ENCODE results near the gene SPATS2L.
A peak's percentile ranks its signal among the peaks of the same experiment; 100 is the strongest.

Gene SPATS2L

GRCh38 chr2:200348897-200349563, 42.5 kb downstream of the SPATS2L start:
- no peak for DNase-seq (ENCODE audit: low read depth in 2 of 2)

GRCh38 chr2:200349868-200350267, 43.4 kb downstream of the SPATS2L start:
- DNase-seq (ENCODE audit: low read depth in 2 of 2), result no peak

GRCh38 chr2:200350850-200351285, 44.4 kb downstream of the SPATS2L start:
- DNase-seq (ENCODE audit: low read depth in 2 of 2), result no peak

GRCh38 chr2:200351815-200352214, 45.3 kb downstream of the SPATS2L start:
- DNase-seq (ENCODE audit: low read depth in 2 of 2), result no peak

GRCh38 chr2:200352636-200353035, 46.1 kb downstream of the SPATS2L start:
- DNase-seq (ENCODE audit: low read depth in 2 of 2), result no peak

- DNase-seq (ENCODE audit: low read depth in 2 of 2), result no peak
Observed at GRCh38 chr2:200353120-200353519, 46.6 kb downstream of the SPATS2L start.

- DNase-seq (ENCODE audit: low read depth in 2 of 2), result no peak
Observed at GRCh38 chr2:200353874-200354273, 47.4 kb downstream of the SPATS2L start.

GRCh38 chr2:200354833-200355751, 48.6 kb downstream of the SPATS2L start:
- no peak for DNase-seq (ENCODE audit: low read depth in 2 of 2)

- no peak for DNase-seq (ENCODE audit: low read depth in 2 of 2)
Observed at GRCh38 chr2:200356321-200356720, 49.8 kb downstream of the SPATS2L start.

GRCh38 chr2:200356857-200357384, 50.4 kb downstream of the SPATS2L start:
- DNase-seq (ENCODE audit: low read depth in 2 of 2), result no peak

GRCh38 chr2:200357845-200358244, 51.4 kb downstream of the SPATS2L start:
- no peak for DNase-seq (ENCODE audit: low read depth in 2 of 2)

GRCh38 chr2:200359552-200359951, 53.1 kb downstream of the SPATS2L start:
- DNase-seq (ENCODE audit: low read depth in 2 of 2), result no peak

- no peak for DNase-seq (ENCODE audit: low read depth in 2 of 2)
Observed at GRCh38 chr2:200360364-200360763, 53.9 kb downstream of the SPATS2L start.

- DNase-seq (ENCODE audit: low read depth in 2 of 2), result no peak
Observed at GRCh38 chr2:200362202-200362917, 55.9 kb downstream of the SPATS2L start.

- DNase-seq (ENCODE audit: low read depth in 2 of 2), result no peak
Observed at GRCh38 chr2:200363279-200363678, 56.8 kb downstream of the SPATS2L start.

- DNase-seq (ENCODE audit: low read depth in 2 of 2), result no peak
Observed at GRCh38 chr2:200364142-200364541, 57.6 kb downstream of the SPATS2L start.

GRCh38 chr2:200364620-200365019, 58.1 kb downstream of the SPATS2L start:
- no peak for DNase-seq (ENCODE audit: low read depth in 2 of 2)

- no peak for DNase-seq (ENCODE audit: low read depth in 2 of 2)
Observed at GRCh38 chr2:200365209-200365608, 58.7 kb downstream of the SPATS2L start.

- DNase-seq (ENCODE audit: low read depth in 2 of 2), result no peak
Observed at GRCh38 chr2:200367155-200367554, 60.7 kb downstream of the SPATS2L start.

- no peak for DNase-seq (ENCODE audit: low read depth in 2 of 2)
Observed at GRCh38 chr2:200369886-200370285, 63.4 kb downstream of the SPATS2L start.

GRCh38 chr2:200373231-200373630, 66.7 kb downstream of the SPATS2L start:
- DNase-seq (ENCODE audit: low read depth in 2 of 2), result no peak

GRCh38 chr2:200373973-200374416, 67.5 kb downstream of the SPATS2L start:
- DNase-seq (ENCODE audit: low read depth in 2 of 2), result peak in 1 of 2 donors; percentile 9

Data from stimulated activated CD8-positive, alpha-beta memory T cell treated with anti-CD3 and anti-CD28 coated beads, Interleukin-7, amount 100 ng/mL, for 4 hours (primary cell).